CD14-positive monocyte (primary cell): ENCODE data around the gene PSG1. TPM values are rescaled to one million over a fixed set of nuclear protein-coding genes. Genes with fewer than 3 reads are reported as not detected.
A peak's percentile ranks its signal among the peaks of the same experiment; 100 is the strongest.
"Not testable (repeated sequence)": the region's sequence is repeated elsewhere in the genome, so short reads cannot be mapped to it uniquely, and the experiment has no call there.

ENCODE experiments used
- DNase-seq, 3 donors: peaks; one replicate each; pipeline ENCODE4 v3.0.0-alpha.2; 2011 to 2022
- H2AFZ ChIP-seq: 2 replicates; pipeline ENCODE4 v1.6.0; 2012; ENCODE audit warnings: mild to moderate bottlenecking, low read depth, low read length, inconsistent platforms; ENCODE audit not compliant: insufficient read depth, poor library complexity, severe bottlenecking
- H3K27ac ChIP-seq, 2 donors: 1 replicate in 1 of 2; 2 replicates in 1 of 2; pipeline ENCODE4 v1.5.1; 2012 to 2013; ENCODE audit warnings: low read length in 2 of 2, control low read depth in 1 of 2, inconsistent platforms in 1 of 2, low read depth in 1 of 2, mild to moderate bottlenecking in 1 of 2
- H3K27me3 ChIP-seq, 2 donors: one replicate each; pipeline versions ENCODE4 v1.6.0 to v1.6.1; 2011 to 2013; ENCODE audit warnings: low read length in 2 of 2; ENCODE audit not compliant: control insufficient read depth in 2 of 2, insufficient read depth in 2 of 2
- H3K36me3 ChIP-seq, 2 donors: replicated peaks in 1 of 2; 1 replicate in 1 of 2; 2 replicates in 1 of 2; pipeline versions ENCODE4 v1.5.1 to v1.6.1; 2012 to 2013; ENCODE audit warnings: low read length in 2 of 2, control low read depth in 1 of 2, inconsistent platforms in 1 of 2, mild to moderate bottlenecking in 1 of 2; ENCODE audit not compliant: insufficient read depth in 2 of 2, control insufficient read depth in 1 of 2
- H3K4me1 ChIP-seq, 2 donors: 1 replicate in 1 of 2; 2 replicates in 1 of 2; pipeline versions ENCODE4 v1.5.1 to v1.6.1; 2012 to 2013; ENCODE audit warnings: low read length in 2 of 2, control low read depth in 1 of 2, inconsistent platforms in 1 of 2, mild to moderate bottlenecking in 1 of 2, moderate library complexity in 1 of 2; ENCODE audit not compliant: insufficient read depth in 2 of 2, control insufficient read depth in 1 of 2
- H3K4me2 ChIP-seq: replicated peaks from 2 replicates; pipeline ENCODE3; 2012; ENCODE audit warnings: low read length, moderate library complexity, mild to moderate bottlenecking; ENCODE audit not compliant: poor library complexity, severe bottlenecking; ENCODE audit errors: extremely low read depth
- H3K4me3 ChIP-seq, 3 experiments: fragments of 200-600 bp in 1 of 3; sonication (generic) in 1 of 3; replicated peaks in 1 of 3; 1 replicate in 2 of 3; 2 replicates in 1 of 3; pipeline ENCODE4 v1.5.1; 2011 to 2013; ENCODE audit warnings: low read length in 3 of 3, mild to moderate bottlenecking in 3 of 3, control low read depth in 2 of 3, low read depth in 2 of 3, inconsistent platforms in 1 of 3, moderate library complexity in 1 of 3
- H3K79me2 ChIP-seq: 2 replicates; pipeline ENCODE4 v1.6.0; 2012; ENCODE audit warnings: mild to moderate bottlenecking, control low read depth, inconsistent platforms, low read length, moderate library complexity; ENCODE audit not compliant: insufficient read depth
- H3K9ac ChIP-seq: 2 replicates; pipeline ENCODE4 v1.6.0; 2017; ENCODE audit warnings: low read length, mild to moderate bottlenecking; ENCODE audit not compliant: insufficient read depth, poor library complexity, severe bottlenecking
- H3K9me3 ChIP-seq, 2 donors: replicated peaks in 1 of 2; 1 replicate in 1 of 2; 2 replicates in 1 of 2; pipeline versions ENCODE4 v1.5.1 to v1.6.1; 2012 to 2013; ENCODE audit warnings: low read length in 2 of 2, control low read depth in 1 of 2; ENCODE audit not compliant: control insufficient read depth in 1 of 2, insufficient read depth in 1 of 2
- H4K20me1 ChIP-seq: 2 replicates; pipeline ENCODE4 v1.6.0; 2012; ENCODE audit warnings: mild to moderate bottlenecking, low read length, control low read depth, moderate library complexity; ENCODE audit not compliant: insufficient read depth
- H3K27ac Mint-ChIP-seq, 7 donors: one replicate each; pipeline ENCODE4 v1.8.0; 2020; ENCODE audit warnings: mild to moderate bottlenecking in 7 of 7, mixed read lengths in 7 of 7, moderate library complexity in 6 of 7, inconsistent platforms in 2 of 7
- H3K27me3 Mint-ChIP-seq, 3 donors: one replicate each; pipeline ENCODE4 v1.8.0; 2021 to 2022; ENCODE audit warnings: low read depth in 3 of 3, mild to moderate bottlenecking in 3 of 3, mixed read lengths in 3 of 3, moderate library complexity in 3 of 3, inconsistent platforms in 1 of 3
- H3K36me3 Mint-ChIP-seq, 2 donors: one replicate each; pipeline ENCODE4 v1.8.0; 2020; ENCODE audit warnings: mixed read lengths in 2 of 2, inconsistent platforms in 1 of 2, mild to moderate bottlenecking in 1 of 2
- H3K4me1 Mint-ChIP-seq: one replicate; pipeline ENCODE4 v1.8.0; 2020; ENCODE audit warnings: mild to moderate bottlenecking, mixed read lengths
- H3K4me3 Mint-ChIP-seq, 2 donors: one replicate each; pipeline ENCODE4 v1.8.0; 2020; ENCODE audit warnings: mild to moderate bottlenecking in 2 of 2, mixed read lengths in 2 of 2, moderate library complexity in 1 of 2
- H3K9me3 Mint-ChIP-seq, 7 donors: one replicate each; pipeline ENCODE4 v1.8.0; 2020 to 2022; ENCODE audit warnings: mixed read lengths in 7 of 7, mild to moderate bottlenecking in 6 of 7, moderate library complexity in 6 of 7, inconsistent platforms in 2 of 7
- WGBS: methylation state at CpG from one replicate; pipeline ENCODE4 v1.1.5; 2013; ENCODE audit warnings: missing lambda C conversion rate; ENCODE audit not compliant: insufficient coverage; 5-methylcytosine and 5-hydroxymethylcytosine counted together
- intact Hi-C, 2 donors: fragments of 100-400 bp; cut with micrococcal nuclease; formaldehyde crosslinking; loops; one replicate each; pipeline versions ENCODE4 v1.15.0 to v1.15.1; 2023
- polyA plus RNA-seq, 3 donors: library from polyadenylated mRNA; depleted of rRNA in 1 of 3; unstranded in 2 of 3; stranded (reverse) in 1 of 3; fragments of 300-500 nt in 2 of 3; fragments of >200 nt in 1 of 3; fragmentation: Illumina TruSeq in 2 of 3; gene quantifications; 1 replicate in 2 of 3; 2 replicates in 1 of 3; pipeline ENCODE4 v1.2.3, GENCODE V29; 2012 to 2021
- TF ChIP-seq, protein P1 (sequence below): fragments of 200-600 bp; IDR thresholded peaks from one replicate; pipeline ENCODE4 v1.8.0; 2022; ENCODE audit warnings: antibody characterized with exemption, mild to moderate bottlenecking

Gene PSG1
- polyA plus RNA-seq, 3 donors, result not detected

DNA sequence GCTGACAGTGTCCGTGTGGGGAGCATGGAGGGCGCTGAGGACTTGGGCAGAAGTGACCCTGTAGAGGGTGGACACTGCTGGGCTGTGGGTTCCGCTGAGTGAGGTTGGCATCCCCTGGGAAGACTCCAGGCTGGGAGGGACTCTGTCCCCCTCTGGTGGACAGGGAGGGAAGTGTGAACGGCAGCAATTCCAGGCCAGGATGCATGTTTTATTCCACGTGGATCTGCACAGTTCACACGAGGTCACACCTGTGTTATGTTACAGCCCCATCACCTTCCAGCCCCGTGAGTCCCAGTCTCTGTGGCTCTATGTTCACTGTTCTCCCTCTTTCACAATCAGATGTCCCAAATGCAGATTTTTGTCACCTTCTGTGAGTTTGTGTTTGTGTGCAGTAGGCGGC is 1.8 kb upstream of the PSG1 start:
- H3K27ac Mint-ChIP-seq, H3K27ac ChIP-seq, H3K4me3 Mint-ChIP-seq, H3K79me2 ChIP-seq, H3K9ac ChIP-seq, H3K9me3 Mint-ChIP-seq, H3K4me3 ChIP-seq, H3K4me1 Mint-ChIP-seq, intact Hi-C loops, H4K20me1 ChIP-seq, H3K27me3 ChIP-seq, H2AFZ ChIP-seq, H3K36me3 Mint-ChIP-seq, H3K36me3 ChIP-seq, H3K4me1 ChIP-seq, H3K4me2 ChIP-seq, DNase-seq, H3K9me3 ChIP-seq: not testable (repeated sequence)
- H3K27me3 Mint-ChIP-seq, result peaks cover 2 to 16% (median 4%) of the 10 kb centered on the region in 3 donors
- TF ChIP-seq, protein P1, sequence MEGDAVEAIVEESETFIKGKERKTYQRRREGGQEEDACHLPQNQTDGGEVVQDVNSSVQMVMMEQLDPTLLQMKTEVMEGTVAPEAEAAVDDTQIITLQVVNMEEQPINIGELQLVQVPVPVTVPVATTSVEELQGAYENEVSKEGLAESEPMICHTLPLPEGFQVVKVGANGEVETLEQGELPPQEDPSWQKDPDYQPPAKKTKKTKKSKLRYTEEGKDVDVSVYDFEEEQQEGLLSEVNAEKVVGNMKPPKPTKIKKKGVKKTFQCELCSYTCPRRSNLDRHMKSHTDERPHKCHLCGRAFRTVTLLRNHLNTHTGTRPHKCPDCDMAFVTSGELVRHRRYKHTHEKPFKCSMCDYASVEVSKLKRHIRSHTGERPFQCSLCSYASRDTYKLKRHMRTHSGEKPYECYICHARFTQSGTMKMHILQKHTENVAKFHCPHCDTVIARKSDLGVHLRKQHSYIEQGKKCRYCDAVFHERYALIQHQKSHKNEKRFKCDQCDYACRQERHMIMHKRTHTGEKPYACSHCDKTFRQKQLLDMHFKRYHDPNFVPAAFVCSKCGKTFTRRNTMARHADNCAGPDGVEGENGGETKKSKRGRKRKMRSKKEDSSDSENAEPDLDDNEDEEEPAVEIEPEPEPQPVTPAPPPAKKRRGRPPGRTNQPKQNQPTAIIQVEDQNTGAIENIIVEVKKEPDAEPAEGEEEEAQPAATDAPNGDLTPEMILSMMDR, result peak; percentile 34
- 76% methylated on average over 5 of the region's 8 CpGs for WGBS

DNA sequence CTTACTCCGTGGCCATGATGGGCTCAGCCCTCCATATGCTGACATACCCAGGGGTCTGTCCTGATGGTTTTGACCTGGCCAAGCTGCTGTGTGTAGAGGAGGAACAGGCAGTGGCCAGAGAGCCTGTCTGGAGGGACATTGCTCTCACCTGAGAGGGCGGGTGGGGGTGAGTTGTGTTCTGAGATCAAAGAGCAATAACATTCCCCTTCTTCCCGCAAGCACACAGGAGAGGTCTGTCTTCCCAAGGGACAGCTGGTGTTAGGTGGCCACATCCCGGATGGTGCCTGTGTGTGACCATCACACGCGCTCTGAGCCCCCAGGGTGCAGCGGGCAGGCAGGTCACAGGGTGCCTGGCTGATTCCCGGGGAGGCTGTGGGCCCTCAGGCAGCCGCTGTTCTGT is 1.1 kb upstream of the PSG1 start:
- H4K20me1 ChIP-seq, H3K4me1 ChIP-seq, H3K4me2 ChIP-seq, H3K9me3 ChIP-seq, H3K36me3 ChIP-seq, H3K4me3 ChIP-seq, DNase-seq, H3K27ac ChIP-seq, intact Hi-C loops, H3K36me3 Mint-ChIP-seq, H3K9me3 Mint-ChIP-seq, H3K4me1 Mint-ChIP-seq, H3K4me3 Mint-ChIP-seq, H2AFZ ChIP-seq, H3K27me3 ChIP-seq, H3K9ac ChIP-seq, H3K79me2 ChIP-seq, H3K27ac Mint-ChIP-seq: not testable (repeated sequence)
- WGBS, result 100% methylated on average over 1 of the region's 9 CpGs
- peaks cover 2 to 12% (median 4%) of the 10 kb centered on the region in 3 donors for H3K27me3 Mint-ChIP-seq

DNA sequence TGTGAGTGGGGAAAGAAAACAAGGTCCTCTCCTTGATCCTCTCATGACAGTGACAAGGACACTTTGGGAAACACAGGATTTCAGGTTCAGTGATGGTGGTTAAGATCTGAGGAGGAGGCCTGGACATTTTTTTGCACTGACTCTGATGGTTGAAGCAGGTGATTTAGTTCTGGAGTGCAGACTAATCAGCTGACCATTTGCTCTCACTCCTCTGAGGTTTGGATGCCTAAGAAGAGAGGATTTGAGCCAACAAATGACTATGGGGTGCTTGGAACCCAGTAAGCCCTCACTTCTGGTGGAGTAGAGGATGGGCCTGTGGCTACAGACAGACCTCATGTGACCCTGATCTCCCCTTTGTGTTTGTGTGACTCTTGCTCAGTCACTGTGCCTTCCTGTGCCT is 2.9 kb downstream of the PSG1 start:
- H3K4me2 ChIP-seq, intact Hi-C loops, H3K27ac ChIP-seq, H3K27ac Mint-ChIP-seq, H3K4me1 Mint-ChIP-seq, H3K36me3 ChIP-seq, H2AFZ ChIP-seq, H3K4me1 ChIP-seq, H3K4me3 Mint-ChIP-seq, H4K20me1 ChIP-seq, H3K27me3 ChIP-seq, DNase-seq, H3K79me2 ChIP-seq, H3K36me3 Mint-ChIP-seq, H3K9ac ChIP-seq, H3K4me3 ChIP-seq, H3K9me3 Mint-ChIP-seq, H3K9me3 ChIP-seq: not testable (repeated sequence)
- H3K27me3 Mint-ChIP-seq, result peaks cover 2 to 11% (median 2%) of the 10 kb centered on the region in 3 donors

DNA sequence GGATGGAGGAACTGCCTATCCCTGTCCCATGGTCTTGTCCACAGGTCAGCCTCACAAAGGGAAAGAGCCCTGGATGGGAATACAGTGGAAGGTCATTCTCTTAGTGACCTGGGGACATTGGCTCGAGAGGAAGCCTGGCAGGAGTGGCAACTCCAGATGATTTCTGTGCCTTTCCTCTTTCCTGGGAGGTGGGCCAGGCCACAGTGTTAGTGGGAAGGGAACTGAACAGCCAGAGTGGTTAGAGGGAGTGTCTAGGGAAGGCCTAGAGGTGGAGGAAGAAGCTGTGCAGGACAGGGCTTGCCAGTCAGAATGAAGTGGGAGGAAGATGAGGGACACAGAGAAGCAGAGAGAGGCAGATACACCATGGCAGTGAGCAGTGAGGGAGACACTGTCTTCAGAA is 3.6 kb downstream of the PSG1 start:
- H4K20me1 ChIP-seq, H3K36me3 ChIP-seq, H2AFZ ChIP-seq, H3K9ac ChIP-seq, H3K27ac Mint-ChIP-seq, intact Hi-C loops, H3K4me3 ChIP-seq, H3K36me3 Mint-ChIP-seq, H3K4me3 Mint-ChIP-seq, H3K9me3 Mint-ChIP-seq, DNase-seq, H3K4me1 Mint-ChIP-seq, H3K9me3 ChIP-seq, H3K79me2 ChIP-seq, H3K27ac ChIP-seq, H3K4me1 ChIP-seq, H3K4me2 ChIP-seq, H3K27me3 ChIP-seq: not testable (repeated sequence)
- peaks cover 0 to 11% (median 2%) of the 10 kb centered on the region in 3 donors for H3K27me3 Mint-ChIP-seq
- WGBS, result 60% methylated on average over 1 of the region's 1 CpG
